Breast epithelium (tissue), 3 donors: ENCODE measurements around the gene ESPNL.

Experiments
- POLR2A ChIP-seq: fragments of 450-650 bp; IDR thresholded peaks from one replicate; pipeline ENCODE4 v1.6.1; 2016; ENCODE audit warnings: antibody characterized with exemption, mild to moderate bottlenecking, moderate library complexity
- POLR2AphosphoS5 ChIP-seq, 3 donors: sonication (generic); formaldehyde crosslinking; IDR thresholded peaks; one replicate each; pipeline ENCODE4 v1.6.1; 2017; ENCODE audit warnings: antibody characterized with exemption in 3 of 3
- TF ChIP-seq, protein P1 (sequence below), 3 donors: fragments of 450-650 bp; IDR thresholded peaks; one replicate each; pipeline ENCODE4 v1.5.1; 2016 to 2017; ENCODE audit warnings: antibody characterized with exemption in 3 of 3, mild to moderate bottlenecking in 3 of 3, moderate library complexity in 3 of 3

- TF ChIP-seq POLR2A (no peak), POLR2AphosphoS5 (IDR thresholded peaks at IDR 0.05) (no peak)
- TF ChIP-seq, protein P1, sequence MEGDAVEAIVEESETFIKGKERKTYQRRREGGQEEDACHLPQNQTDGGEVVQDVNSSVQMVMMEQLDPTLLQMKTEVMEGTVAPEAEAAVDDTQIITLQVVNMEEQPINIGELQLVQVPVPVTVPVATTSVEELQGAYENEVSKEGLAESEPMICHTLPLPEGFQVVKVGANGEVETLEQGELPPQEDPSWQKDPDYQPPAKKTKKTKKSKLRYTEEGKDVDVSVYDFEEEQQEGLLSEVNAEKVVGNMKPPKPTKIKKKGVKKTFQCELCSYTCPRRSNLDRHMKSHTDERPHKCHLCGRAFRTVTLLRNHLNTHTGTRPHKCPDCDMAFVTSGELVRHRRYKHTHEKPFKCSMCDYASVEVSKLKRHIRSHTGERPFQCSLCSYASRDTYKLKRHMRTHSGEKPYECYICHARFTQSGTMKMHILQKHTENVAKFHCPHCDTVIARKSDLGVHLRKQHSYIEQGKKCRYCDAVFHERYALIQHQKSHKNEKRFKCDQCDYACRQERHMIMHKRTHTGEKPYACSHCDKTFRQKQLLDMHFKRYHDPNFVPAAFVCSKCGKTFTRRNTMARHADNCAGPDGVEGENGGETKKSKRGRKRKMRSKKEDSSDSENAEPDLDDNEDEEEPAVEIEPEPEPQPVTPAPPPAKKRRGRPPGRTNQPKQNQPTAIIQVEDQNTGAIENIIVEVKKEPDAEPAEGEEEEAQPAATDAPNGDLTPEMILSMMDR (IDR thresholded peaks at IDR 0.05), result no peak
These were observed 22.4 kb downstream of the ESPNL start for GRCh38 chr2:238122287-238123217.
